GM18520 (cell line): ENCODE data around the gene CDHR4.
A peak's percentile ranks its signal among the peaks of the same experiment; 100 is the strongest.
"Not testable (repeated sequence)": the region's sequence is repeated elsewhere in the genome, so short reads cannot be mapped to it uniquely, and the experiment has no call there.

Experiments
- ATAC-seq: cut with Tn5 transposase; IDR thresholded peaks from one replicate; pipeline ENCODE4 v1.9.1; 2021; ENCODE audit not compliant: unreplicated experiment

CDHR4 gene

DNA sequence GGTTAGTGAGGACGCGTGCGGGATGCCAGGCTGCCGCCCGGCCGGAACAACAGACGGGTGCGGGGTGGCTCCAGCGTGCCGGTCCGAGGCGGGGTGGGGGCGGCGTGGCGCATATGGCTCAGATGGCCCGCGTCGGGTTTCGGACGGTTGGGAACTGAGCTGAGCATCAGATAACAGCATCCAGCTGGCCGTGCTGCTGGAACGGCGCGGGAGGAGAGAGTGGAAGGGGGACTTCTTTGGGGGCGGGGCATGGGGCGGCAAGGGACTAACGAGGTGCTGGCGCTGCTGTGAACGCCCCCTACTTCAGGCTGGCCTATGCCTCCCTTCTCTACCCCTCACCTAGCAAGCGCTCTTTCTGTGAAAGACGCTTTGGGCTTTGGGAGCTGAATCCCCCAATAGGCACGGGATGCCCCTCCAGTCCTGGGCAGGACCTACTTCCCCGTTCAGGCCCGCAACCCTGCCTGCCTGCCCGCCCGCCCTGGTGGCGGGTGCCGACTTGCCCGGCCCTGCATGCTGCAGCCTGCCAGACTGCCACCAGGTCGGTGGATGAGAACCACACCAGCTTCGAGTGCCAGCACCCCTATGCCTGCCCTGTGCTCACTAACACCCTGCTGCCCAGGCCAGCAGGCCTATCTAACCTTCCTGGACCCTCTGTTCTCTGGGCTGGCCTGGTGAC, 3.9 kb upstream of the CDHR4 start:
- no peak for ATAC-seq

DNA sequence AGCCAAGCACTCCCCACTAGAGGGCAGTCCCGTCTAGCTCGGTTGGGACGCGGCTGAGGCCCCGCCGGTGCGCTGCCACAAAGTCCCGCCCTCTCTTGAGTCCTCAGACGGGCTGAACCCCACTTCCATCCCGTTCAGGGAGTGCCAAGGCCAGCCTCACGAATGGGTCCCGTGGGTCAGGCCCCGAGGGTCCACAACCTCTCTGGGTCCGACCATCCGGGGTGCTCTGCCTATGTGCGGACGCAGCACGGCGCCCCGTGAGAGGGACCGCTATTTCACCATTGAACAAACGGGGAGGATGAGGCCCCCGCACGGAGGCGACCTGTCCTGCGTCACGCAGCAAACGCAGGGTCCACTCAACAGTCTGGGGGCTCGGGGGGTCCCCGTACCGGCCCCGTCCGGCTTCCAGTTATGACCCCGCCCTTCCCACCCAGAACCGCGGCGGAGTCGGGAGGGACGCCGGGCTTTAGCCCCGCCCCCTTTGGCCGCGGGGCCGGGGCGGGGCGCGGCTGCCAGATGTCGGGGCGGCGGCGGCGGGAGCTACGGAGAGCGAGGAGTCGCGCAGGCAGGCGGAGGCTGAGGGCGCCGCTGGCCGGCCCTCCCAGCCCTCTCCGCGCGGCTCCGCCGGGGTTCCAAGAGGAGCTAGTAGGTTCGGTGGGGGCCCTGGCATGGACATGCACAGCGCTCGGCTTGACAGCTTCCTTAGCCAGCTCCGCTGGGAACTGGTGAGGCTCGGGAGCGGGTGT, 3.2 kb upstream of the CDHR4 start, which contains the start of gene INKA1:
INKA1 (plus strand) TSS at position 543 of the 746 bp plus-strand sequence; CDS start at position 675, 132 bp downstream.
- ATAC-seq: peak; percentile 61

DNA sequence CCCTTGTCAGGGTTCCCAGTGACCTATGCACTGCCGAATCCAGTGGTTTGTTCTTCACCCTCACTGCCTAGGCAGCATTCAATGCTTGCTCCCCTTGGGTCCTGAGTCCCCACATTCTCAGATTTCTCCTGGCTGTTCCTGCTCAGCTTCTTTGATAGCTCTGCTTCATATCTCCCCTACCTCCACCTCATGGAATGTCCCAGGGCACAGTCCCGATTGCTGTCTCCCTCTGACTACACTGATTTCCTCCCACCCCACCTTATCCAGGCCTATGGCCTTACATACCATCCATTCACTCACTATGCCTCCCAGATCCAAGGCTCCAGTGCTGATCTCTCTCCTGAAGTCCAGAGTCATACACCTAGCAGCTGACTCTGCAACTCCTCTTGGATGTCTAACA, 1.5 kb upstream of the CDHR4 start:
- ATAC-seq: no peak

DNA sequence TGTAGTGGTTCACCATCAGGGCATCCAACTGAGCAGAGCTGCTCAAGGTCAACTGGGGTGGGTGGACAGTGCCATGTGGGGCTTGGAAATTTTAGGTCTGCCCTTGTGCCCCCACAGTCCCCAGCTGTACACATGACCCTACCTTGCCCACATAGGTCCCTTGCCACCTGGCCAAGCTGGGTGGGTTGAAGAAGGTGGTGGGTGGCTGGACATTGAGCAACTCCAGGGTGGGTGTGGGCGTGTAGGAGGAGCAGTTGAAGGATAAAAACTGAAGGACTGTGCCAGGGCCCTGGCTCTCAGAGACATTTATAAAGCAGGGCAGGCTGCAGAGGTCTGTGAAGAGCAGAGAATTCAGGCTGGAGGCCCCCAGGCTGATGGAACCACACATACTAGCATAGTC, 568 bp downstream of the CDHR4 start:
- ATAC-seq: no peak

DNA sequence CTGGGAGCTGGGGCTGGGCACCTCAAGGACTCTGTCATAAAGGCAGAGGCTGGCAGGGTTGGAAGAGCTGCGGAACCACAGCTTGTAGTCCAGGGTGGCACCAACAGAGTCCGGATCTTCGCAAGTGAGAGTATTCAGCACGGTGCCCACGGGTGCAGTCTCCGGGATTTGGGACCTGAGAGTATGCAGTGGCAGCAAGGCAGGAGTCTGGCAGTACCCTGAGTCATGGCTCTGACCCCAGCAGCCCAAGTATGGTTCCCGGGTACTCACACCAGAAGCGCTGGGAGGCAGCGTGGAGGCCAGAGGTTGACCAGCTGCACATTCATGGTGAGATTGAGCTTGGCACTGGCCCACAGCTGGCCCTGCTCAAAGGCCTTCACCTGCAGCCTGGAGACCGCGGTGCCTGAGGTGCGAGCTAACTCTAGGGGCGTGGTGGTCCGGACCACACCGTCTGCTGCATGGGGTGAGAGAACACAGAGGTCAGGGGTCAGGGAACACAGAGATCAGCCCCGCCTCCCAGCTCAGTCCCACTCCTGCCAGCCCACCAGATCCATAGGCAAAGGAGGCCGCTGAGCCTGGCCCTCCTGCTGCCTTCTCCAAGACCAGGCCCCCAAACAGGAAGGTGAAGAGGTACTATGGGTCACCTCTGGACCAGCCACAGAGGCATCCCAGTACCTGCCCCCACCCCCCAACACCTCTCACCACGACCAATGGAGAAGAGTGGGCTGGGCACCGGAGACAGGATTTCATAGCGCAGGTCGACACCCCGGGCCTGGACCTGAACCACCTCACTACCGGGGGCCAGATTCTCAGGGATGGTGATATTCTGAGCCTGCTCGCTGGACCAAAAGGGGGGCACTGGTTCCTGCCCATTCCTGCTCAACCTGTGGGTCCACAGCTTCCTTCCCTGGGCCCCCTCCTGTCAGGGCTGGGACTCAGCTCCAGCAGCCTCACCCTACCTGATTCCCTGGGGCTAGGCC, 4.5 kb downstream of the CDHR4 start:
- ATAC-seq: no peak

DNA sequence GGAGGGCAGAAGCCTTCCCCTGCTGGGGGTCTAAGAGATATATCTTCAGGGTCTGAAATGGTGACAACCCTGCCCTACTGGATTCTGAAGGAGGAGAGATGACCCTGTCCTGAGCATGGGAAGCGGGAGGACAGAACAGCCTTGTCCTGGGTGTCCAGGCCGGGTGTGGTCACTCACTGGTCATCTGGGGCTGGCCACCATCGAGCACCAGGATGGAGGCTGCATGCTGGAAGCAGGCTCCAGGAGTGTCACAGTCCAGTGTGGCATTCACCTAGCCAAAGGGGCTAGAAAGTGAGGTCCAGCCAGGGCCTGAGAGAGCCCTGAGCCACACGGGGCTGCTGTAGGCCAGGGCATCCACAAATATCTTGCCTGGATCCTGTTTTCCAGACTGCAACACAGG, 5.2 kb downstream of the CDHR4 start:
- ATAC-seq: no peak

DNA sequence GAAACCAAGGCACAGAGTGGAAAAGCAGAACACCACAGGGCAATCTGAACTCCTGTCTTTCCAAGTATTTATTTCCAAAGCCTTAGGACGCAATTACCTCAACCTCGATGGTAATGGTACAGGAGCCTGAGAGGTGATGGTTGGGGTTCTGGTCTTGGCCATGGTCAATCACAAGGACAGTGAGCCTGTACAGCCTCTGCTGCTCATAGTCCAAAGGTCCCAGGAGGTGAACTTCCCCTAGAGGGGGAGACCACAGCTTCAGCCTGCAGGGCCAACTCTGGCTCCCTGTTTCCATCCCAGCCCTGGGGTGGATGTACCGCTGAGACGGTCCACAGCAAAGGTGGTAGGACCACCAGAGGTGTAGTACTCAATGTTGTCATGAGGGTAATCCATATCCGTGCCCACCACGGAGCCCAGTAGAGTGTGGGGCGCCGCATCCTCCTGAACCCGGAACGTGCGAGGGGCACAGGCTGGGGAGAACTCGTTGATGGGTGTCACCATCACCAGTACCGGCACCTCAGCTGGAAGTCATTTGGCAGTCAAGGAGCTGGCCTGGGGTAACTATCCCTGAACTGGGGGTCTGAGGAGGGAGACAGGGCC, 6.1 kb downstream of the CDHR4 start:
- no peak for ATAC-seq

DNA sequence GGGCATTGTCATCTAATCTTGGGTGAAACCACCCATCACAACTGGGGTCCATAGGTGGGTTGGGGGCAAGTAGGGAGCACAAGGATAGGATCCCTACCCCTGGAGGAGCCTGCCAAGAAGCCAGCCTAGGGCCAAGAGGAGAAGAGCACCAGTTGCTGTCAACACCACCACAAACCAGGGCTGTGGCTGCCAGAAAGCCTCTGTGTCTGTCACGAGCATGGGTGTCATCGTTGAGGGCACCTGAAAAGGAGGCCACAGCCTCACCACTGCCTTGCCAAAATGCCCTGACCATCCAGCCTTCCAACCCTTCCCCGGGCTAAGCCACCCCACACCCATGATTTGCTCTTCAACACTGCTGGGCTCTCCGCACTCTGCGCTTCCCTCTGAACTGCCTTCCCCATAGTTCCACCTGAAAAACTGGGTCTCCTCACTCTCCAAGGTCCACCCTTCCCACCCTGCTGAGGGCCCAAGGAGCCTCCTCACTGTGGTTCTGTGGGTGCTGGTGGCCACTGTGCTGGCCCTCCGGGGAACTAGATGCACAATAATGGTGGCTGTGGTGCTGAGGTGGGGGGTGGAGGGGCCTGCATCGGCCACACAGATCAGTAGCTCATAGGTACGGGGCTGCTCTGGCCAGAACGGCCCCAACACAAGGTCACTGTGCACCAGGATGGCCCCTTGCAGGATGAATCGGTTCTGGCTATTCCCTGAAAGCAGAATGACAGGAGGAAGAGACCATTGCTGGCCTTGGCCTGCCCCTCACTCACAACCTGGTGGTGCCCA, 7.1 kb downstream of the CDHR4 start:
- ATAC-seq: no peak

DNA sequence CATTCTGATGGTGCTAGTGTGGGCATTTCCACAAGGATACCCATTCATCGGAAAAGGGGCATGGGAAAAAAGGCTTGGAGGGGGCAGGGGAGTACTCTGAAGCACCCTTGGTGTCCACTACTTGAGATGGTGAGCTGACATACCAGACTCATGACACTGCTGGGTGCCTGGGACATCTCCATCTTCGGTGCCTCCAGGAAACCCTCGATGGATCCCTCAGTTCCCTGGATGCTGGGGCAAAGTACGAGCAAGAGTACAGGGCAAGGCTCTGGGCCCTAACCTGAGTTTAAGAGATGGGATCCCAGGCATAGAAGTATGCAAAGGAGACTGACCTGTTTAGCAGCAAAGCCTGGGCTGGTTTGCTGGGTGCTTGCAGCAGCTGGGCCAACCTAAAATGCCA, 8.1 kb downstream of the CDHR4 start:
- no peak for ATAC-seq

DNA sequence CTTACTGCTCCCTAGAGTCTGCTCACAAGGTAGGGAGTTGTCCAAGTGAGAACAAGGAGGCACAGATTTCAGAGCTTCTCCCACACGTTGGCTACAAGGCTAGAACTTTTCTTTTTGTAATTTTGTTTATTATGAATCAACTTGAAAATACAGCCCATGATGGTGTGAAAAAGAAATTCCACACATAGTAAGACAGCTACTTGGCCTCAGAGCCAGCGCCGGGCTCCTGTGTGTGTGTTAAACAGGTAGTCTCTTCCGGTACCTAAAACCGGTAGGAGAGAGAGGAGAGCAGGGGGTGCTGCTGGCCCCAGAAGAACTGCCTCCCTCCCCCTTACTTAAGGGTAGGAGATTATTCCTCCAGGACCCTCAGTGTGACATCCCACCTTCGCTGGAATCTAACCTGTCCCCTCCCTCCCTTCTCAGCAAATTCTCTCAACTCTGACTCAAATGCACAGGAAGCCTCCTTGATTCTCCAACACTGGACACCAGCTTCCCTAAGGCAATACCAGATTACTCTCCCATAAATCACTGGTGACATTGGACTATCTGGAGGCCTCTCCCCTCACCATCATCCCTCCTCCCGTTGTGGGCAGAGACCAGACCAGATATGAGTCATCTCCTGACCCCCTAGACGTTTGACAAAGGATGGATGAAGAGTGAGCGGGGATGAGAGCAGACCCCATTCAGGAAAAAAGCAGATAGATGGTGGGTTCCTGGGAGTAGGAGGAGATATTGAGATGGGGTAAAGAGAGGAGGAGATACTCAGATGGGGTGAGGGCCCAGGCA, 8.9 kb downstream of the CDHR4 start:
- ATAC-seq: no peak

DNA sequence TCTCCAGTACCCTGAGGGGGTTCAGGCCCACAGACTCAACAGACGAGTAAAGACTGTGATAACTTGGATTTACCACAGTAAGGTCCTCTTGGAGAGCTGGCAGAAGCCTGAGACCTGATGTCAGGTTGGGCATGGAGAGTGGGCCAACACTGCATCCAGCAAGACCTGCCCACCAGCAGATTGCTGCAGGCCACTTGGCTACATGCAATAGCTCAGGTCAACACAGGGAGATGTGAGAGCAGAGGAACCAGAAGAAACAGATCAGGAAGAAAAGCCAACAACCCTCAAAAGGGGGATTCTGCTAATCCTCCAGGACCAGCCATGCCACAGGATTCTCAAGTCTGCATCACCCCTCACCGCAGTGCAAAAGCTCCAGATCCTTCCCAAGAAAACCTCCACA, 11.6 kb downstream of the CDHR4 start:
- ATAC-seq: no peak

DNA sequence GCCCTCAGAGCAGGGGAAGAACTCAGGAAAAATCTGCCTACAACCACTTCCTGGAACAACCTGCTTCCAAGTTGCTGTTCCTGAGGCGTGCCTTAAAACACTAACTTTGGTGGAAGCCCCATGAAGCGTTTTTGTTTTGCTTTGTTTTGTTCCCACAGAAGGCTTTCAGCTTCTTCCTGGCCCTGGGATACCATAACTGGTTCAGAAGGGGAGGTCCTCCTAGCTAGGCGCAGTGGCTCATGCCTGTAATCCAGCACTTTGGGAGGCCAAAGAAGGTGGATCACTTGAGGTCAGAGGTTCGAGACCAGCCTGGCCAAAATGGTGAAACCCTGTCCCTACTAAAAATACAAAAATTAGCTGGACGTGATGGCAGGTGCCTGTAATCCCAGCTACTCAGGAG, 12.1 kb downstream of the CDHR4 start:
- no peak for ATAC-seq

DNA sequence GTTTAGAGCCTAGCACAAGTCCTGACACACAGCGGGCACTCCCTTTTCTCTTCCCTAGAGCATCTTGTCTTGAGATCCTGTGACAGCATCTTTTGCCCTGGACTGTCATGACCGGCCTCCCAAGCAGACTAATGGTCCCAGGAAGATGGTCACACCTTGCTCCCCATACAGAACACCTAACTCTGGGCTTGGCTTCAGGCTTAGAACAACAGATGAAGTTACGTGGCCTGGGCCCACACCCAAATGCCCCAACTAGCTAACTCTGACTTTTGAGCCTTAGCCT, 12.6 kb downstream of the CDHR4 start:
- no peak for ATAC-seq

DNA sequence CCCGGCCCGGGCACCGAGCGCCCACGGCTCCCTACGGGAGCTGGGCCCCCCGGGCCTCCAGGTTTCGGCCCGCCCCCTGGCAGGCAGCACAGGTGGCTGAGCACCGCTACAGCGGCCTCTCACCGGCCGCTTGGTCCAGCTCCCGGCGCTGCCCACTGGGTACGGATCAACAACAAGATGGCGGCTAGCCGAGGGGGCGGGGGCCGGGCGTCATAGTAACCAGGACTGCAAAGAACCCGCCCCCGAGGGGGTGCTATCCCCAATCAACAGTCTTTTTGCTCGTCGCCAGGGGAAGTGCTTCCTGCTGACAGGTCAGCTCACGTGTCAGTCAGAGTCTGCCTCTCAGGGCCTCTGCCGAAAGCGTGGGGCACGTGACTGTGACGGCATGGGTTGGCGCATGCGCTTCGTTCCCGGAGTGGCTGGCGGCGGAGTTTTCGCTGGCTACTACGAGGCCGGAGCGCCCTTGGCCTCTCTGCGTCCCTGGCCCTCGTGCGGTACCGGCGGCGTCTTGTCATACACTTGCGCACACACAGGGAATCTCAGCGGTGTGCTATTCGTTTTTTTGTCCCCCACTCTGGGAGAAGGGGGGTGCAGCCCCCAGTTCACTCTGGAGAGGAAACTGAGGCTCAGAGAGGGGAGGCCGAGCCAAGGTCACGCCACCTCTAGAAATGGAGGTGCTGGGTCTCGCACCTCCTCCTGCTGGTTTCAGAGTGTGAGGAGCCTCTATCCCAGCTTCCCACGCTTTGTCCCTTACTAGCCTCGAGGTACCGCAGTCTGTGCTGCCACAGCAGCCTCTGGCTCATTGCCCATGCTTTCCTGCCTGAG, 13.1 kb downstream of the CDHR4 start, which contains the start of gene IP6K1:
IP6K1 (minus strand) TSS at position 186 of the 825 bp plus-strand sequence. CDS start 38,502 bp downstream, outside the sequence.
- peak; percentile 99 for ATAC-seq

DNA sequence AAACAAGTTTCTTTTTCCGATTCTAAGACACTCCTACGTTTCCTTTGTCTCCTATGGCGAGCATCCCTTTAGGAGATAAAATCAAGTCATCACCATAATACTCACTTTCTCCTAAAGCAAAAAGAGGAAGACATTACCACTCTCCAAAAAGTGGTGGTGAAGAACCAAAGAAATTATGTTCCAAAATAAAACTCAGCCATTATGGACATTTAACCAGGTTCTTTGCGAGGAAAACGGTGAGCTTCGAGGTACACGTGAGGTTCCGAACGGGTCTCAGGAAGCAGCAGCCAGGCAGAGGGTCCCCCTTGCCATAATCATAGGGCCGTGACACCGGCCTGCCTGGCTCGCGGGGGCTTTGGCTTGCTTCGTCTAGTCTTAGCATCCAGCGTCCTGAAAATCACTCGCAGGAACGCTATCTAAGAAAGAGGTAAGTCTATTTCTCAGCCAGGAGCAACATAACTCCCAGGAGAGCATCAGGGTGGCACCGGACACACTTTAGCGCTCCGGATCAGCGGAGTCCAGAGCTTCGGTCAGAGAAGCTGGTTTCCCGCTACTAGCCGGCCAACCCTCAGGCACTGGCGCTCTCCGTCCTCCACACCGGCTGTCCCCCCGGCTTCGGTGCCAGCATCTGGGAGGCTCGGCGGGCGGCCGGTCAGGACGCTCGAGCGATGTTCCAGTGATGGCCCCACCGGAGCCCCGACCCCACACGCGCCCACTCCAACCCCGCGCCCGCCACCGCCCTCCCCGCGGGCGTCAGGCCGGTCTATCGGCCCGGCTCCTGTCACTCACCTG, 13.9 kb downstream of the CDHR4 start:
- ATAC-seq: peak; percentile 24

DNA sequence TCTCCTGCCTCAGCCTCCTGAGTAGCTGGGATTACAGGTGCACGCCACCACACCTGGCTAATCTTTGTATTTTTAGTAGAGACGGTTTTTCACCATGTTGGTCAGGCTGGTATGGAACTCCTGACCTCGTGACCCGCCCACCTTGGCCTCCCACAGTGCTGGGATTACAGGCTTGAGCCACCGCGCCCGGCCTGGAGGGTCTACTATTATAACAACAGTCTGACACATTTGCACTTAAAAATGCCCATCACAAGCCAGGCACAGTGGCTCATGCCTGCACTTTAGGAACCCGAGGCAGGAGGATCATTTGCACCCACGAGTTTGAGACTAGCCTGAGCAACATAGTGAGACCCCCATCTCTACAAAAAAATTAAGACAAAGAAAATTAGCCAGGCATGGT, 17.4 kb downstream of the CDHR4 start:
- ATAC-seq: not testable (repeated sequence)

DNA sequence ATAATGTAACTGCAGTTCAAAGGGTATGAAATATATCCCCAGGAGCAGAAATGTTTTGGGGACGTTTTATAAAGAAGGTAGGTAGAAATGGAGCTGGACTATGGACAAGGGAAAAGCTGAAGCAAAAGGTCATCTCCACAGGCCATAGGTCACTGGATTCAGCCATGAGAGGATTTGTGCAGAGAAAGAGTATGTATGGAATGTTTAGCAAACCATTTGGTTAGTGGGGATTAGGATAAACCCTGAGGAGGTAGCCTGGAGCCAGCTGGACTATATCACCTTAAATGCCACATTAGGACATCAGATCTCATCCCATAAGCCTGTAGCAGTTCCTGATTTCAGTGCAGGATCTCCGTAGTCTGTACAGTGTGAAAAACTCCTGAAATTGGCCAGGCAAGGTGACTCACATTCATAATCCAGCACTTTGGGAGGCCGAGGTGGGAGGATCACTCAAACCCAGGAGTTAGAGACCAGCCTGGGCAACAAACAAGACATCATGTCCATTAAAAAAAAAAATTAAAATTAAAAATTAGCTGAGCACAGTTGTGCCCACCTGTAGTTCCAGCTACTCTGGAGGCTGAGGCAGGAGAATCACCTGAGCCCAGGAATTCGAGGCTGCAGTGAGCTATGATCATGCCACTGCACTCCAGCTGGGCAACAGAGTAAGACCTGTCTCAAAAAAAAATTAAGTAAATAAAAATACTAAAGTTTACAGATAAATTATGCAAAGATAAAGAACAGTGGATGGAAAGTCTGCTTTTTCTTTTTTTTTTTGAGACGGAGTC, 18.1 kb downstream of the CDHR4 start:
- no peak for ATAC-seq
